ENCODE data around the gene ITGB4. TPM values are rescaled to one million over a fixed set of nuclear protein-coding genes. Genes with fewer than 3 reads are reported as not detected.

ITGB4 gene
- total RNA-seq, 4 donors from 2014 or later, result 31.1 to 66.3 (median 41.8) TPM

GRCh38 chr17:75763269-75763607 lies 42.0 kb downstream of the ITGB4 start:
- TF ChIP-seq POLR2AphosphoS5 (IDR thresholded peaks at IDR 0.05) (no peak), CTCF (IDR thresholded peaks at IDR 0.05) (no peak), EP300 (IDR thresholded peaks at IDR 0.05) (no peak), POLR2A (IDR thresholded peaks at IDR 0.05) (no peak)
- H3K36me3 ChIP-seq, result peaks cover 0 to 39% of the 10 kb centered on the region in 2 donors
- no CpG with 5 or more reads among the region's 3 CpGs for WGBS, 2 donors (ENCODE audit: low coverage in 1 of 2)
- no peak for ATAC-seq
- H3K9me3 ChIP-seq, result no peaks in the 10 kb centered on the region
- H3K27me3 ChIP-seq, result no peaks in the 10 kb centered on the region
- no peak overlapping the region for H3K27ac ChIP-seq
- H3K4me1 ChIP-seq, result peaks cover 0 to 31% (median 13%) of the 10 kb centered on the region in 3 donors
- H3K4me3 ChIP-seq, result no peak overlapping the region

GRCh38 chr17:75763613-75764416 lies 42.6 kb downstream of the ITGB4 start:
- Histone ChIP-seq H3K27ac (peak overlapping the region in 3 of 4 donors; percentile 90 to 92 (median 92)), H3K27me3 (no peaks in the 10 kb centered on the region)
- 80% methylated on average over 1 of the region's 16 CpGs; no CpG with 5 or more reads in 1 of the 2 donors for WGBS, 2 donors (ENCODE audit: low coverage in 1 of 2)

GRCh38 chr17:75764417-75764710 lies 43.1 kb downstream of the ITGB4 start:
- no peaks in the 10 kb centered on the region for H3K9me3 ChIP-seq
- no peaks in the 10 kb centered on the region for H3K27me3 ChIP-seq
- TF ChIP-seq EP300 (IDR thresholded peaks at IDR 0.05), result no peak
- no peak for TF ChIP-seq CTCF (IDR thresholded peaks at IDR 0.05)
- TF ChIP-seq POLR2A (IDR thresholded peaks at IDR 0.05), result no peak
- no peak for TF ChIP-seq POLR2AphosphoS5 (IDR thresholded peaks at IDR 0.05)
- peak overlapping the region; percentile 58 to 82 for H3K4me3 ChIP-seq
- no peak for ATAC-seq
- 10% methylated on average over 2 of the region's 14 CpGs; no CpG with 5 or more reads in 1 of the 2 donors for WGBS, 2 donors (ENCODE audit: low coverage in 1 of 2)
- peaks cover 0 to 28% of the 10 kb centered on the region in 2 donors for H3K36me3 ChIP-seq
- peaks cover 0 to 31% (median 13%) of the 10 kb centered on the region in 3 donors for H3K4me1 ChIP-seq
- H3K27ac ChIP-seq, result peak overlapping the region; percentile 54 to 92 (median 91)

More at GRCh38 chr17:75763613-75764416, 42.6 kb downstream of the ITGB4 start:
- Histone ChIP-seq H3K9me3 (no peaks in the 10 kb centered on the region), H3K36me3 (peaks cover 0 to 34% of the 10 kb centered on the region in 2 donors), H3K4me3 (peak overlapping the region; percentile 58 to 82), H3K4me1 (peaks cover 0 to 31% (median 13%) of the 10 kb centered on the region in 3 donors)
- TF ChIP-seq POLR2AphosphoS5 (IDR thresholded peaks at IDR 0.05) (no peak), POLR2A (IDR thresholded peaks at IDR 0.05) (no peak), CTCF (IDR thresholded peaks at IDR 0.05) (no peak), EP300 (IDR thresholded peaks at IDR 0.05) (no peak)
- no peak for ATAC-seq

- WGBS, 2 donors (ENCODE audit: low coverage in 1 of 2), result no CpG with 5 or more reads among the region's 71 CpGs
- H3K4me3 ChIP-seq, result peak within 1 kb of the TSS; percentile 58 to 82
- peak; percentile 93 for ATAC-seq
- peak within 1 kb of the TSS; percentile 54 to 92 (median 91) for H3K27ac ChIP-seq
- H3K27me3 ChIP-seq, result no peaks in the 10 kb centered on the region
- peaks cover 0 to 31% (median 13%) of the 10 kb centered on the region in 3 donors for H3K4me1 ChIP-seq
- H3K9me3 ChIP-seq, result no peaks in the 10 kb centered on the region
- TF ChIP-seq CTCF (IDR thresholded peaks at IDR 0.05), result peak in 3 of 4 experiments; percentile 26 to 85 (median 56)
- no peak for TF ChIP-seq EP300 (IDR thresholded peaks at IDR 0.05)
- peak; percentile 61 to 64 for TF ChIP-seq POLR2A (IDR thresholded peaks at IDR 0.05)
- peak; percentile 37 for TF ChIP-seq POLR2AphosphoS5 (IDR thresholded peaks at IDR 0.05)
- peaks cover 0 to 23% of the 10 kb centered on the region in 2 donors for H3K36me3 ChIP-seq
Observed at GRCh38 chr17:75764711-75765421, 43.6 kb downstream of the ITGB4 start, which contains the start of gene GALK1. TSS of gene GALK1 (minus strand) at chr17:75765192. CDS start at chr17:75765136, 56 bp downstream.

Data from gastroesophageal sphincter (tissue), 4 donors.